HG03342 (cell line): ENCODE data around the gene ANKRD29.
"Not testable (repeated sequence)": the region's sequence is repeated elsewhere in the genome, so short reads cannot be mapped to it uniquely, and the experiment has no call there.

Source experiments
- ATAC-seq: cut with Tn5 transposase; IDR thresholded peaks from one replicate; pipeline ENCODE4 v1.9.1; 2021; ENCODE audit warnings: mild to moderate bottlenecking, moderate library complexity; ENCODE audit not compliant: unreplicated experiment

The ANKRD29 gene

DNA sequence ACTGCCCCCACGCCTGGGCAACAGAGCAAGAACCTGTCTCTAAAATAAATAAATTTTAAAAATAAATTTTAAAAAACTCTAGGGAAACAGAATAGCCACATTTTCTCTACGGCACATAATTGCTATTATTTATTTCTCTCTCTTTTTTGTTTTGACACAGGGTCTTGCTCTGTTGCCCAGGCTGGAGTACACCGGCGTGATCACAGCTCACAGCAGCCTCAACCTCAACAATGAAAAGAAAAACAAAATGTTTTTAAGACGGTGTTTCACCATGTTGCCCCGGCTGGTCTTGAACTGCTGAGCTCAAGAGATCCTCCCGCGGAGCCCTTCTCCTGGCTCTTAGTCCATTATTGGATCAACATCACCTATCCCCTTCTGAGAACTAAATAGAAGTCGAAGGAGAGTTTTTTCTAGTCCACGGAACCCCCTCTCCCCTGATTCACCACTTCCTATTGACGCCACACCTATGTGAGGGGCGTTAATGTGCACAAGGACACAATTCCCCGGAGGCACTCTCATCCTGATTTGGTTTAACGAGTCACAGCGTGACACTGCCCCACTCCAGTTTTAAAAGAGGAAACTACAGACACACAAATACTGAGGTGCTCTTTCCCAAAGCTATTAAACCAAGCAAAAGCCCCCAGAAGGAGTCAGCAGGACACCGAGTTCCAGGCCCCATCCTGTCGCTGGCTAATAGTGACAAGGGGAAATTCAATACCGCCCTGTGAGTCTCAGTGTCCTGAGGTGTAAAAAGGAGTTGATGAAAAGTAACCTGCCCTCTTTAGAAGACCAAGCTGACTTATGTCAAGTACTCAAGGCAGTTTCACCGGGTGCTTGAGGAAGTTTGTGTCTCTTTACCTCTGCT, 77.5 kb downstream of the ANKRD29 start:
- no peak for ATAC-seq

DNA sequence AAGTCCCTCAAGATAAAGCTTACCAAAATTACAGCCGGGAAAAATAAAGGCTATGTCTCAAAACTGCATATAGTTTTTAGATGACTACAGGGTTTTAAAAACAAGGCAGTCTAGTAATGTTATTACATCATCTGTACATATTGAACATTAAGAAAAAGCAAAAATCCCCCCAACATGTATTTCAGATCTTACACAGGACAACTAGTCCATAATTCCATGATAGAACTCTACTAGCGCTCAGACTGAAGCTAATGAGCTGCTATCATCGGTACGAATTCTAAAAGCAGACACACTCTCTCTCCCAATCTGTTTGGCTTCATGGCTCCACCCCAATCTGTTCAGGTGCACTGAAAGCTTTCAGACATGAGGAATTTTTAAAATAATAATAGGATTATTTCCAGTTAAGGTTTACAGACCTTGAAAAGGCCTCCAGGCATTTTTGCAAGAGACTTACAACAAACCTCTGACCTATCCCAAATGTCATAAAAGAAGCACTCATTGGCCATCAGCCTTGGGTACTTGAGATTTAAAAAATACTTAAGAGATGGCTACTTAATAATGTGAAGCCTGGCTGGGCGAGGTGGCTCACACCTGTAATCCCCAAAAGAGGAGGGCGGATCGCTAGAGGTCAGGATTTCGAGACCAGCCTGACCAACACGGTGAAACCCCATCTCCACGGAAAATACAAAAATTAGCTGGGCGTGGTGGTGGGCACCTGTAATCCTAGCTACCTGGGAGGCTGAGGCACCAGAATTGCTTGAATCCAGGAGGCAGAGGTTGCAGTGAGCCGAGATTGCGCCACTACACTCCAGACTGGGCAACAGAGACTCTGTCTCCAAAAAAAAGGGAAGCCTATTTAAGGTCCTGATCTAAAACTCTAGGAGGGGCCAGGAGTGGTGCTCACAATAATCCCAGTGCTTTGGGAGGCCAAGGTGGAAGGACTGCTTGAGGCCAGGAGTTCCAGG, 78.4 kb downstream of the ANKRD29 start:
- no peak for ATAC-seq

DNA sequence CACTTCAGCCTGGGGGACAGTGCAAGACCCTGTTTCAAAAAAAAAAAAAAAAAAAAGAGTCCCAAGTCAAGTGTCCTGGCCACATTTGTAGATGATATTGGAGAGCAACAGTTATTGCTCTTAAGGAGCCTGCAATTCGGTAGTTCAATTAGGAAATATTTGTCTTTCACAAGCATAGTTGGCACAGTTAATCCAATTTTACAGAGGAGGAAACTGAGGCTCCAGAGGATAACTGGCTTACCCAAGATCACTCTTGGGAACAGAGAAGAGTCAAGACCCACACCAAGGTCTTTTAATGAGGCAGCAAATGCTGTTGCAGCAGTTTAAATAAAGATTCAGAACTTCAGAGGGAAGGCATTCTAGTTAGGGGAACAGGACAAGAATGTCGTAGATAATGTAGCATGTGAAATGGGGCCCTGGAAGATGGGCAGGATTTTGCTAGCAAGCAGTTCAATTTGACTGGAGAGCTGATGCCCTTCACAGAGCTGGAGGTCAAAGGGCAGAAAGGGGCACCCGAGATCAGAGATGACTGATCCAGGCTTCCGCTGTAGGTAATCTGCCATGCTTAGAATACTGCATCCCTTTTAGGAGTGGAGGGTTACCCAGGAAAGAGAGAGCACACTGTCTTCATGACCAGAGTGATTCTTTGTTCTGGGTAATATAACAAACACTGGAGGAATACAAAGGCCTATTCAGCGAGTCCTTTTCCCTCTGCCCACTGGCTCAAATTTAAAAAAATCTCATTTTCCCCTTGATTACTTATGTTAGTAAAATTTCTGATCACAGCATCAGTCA, 79.4 kb downstream of the ANKRD29 start:
- no peak for ATAC-seq

DNA sequence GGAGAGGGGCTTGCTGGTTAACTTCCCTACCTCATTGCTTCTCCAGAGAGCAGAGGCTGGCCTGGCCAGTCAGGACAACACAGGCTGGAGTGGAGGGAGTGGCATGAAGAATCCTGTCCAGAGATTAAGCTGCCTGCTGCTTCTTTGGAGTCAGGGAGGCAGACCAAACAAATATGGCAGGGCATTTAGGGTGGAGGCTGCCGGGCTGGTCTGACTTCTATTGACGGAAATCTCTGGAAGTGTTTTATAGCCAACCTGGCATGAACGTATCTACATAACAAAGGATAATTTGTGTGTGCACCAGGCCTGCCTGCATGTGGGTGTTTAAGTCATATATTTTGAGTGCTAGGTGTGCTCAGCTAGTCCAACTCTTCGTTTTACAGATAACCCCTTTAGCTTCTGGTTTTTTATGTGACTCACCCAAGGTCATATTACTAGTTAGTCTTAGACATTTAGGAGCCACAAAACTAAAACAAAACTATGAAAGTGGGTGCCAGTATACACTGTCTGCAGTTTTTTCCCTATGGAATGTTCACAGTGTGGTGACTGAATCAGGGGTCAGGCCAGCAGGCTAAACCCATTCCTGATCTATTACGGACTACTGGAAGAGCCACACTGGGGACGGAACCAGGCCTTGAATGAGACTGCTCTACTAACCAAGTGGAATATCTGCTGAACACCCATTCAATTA, 81.9 kb downstream of the ANKRD29 start:
- no peak for ATAC-seq

DNA sequence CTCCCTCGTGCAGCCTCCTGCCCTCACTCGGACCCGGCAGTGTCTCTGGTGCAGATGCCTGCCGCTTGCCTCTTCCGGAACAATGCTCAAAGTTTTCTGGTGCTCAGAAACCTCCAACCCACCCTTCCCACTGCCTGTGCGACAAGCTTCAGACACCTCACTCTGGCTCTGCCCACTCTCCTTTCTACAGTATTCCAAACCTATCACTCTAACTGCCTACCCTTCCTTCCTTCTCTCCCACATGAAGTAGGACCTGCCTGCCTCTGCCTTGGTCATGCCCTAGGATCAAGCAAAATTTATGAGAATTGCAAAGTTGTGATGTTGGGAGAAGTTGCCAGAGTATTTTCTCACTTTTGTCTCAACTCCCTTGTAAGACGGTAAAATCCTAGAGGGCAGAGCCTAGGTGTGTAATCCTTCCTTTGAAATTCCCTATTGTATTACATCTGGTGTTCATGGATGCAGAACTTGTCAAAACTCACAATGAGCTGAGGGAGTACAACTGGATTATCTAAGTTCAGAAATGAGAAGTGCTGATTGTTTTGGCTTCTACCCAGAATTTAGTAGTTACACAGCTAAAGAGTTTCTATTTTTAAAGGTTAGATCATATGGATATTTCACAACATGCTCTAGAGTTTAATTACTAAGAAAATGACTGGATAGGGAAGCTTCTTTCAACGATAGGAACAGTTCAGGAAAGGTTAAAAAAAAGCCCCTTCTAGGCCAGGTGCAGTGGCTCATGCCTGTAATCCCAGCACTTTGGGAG, 83.6 kb downstream of the ANKRD29 start:
- ATAC-seq: no peak

DNA sequence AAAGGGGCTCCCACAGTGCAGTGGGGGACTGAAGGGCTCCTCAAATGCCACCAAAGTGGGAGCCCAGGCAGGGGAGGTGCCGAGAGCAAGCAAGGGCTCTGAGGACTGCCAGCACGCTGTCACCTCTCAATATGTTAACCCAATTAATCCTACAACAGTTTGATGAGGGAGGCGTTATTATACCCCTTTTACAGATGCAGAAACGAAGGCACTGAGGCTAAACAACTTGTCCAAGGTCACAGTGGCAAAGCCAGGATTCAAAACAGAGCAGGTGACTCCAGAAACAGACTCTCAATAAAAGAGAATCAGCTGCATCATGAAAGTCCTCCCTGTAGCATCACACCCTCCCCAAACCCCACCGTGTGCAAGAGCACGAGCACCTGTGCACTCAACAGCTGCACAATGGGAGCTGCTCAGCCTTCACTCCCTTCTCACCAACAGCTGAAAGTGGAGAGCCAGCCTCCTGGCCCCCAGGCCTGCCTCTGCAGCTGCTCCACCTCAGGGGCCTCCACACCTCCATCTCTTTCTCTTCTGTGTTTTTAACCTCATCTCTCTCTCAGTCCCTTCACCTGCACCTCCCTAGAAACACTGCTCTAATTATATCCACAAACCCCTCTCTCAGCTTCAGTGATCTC, 84.5 kb downstream of the ANKRD29 start:
- no peak for ATAC-seq

DNA sequence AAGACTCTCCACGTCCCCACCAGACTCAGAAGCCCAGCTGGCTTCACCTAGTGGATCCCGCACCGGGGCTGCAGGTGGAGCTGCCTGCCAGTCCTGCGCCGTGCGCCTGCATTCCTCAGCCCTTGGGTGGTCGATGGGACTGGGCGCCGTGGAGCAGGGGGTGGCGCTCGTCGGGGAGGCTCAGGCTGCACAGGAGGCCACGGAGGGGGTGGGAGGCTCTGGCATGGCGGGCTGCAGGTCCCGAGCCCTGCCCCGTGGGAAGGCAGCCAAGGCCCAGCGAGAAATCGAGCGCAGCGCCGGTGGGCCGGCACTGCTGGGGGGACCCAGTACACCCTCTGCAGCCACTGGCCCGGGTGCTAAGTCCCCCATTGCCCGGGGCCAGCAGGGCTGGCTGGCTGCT, 85.2 kb downstream of the ANKRD29 start:
- ATAC-seq: not testable (repeated sequence)

DNA sequence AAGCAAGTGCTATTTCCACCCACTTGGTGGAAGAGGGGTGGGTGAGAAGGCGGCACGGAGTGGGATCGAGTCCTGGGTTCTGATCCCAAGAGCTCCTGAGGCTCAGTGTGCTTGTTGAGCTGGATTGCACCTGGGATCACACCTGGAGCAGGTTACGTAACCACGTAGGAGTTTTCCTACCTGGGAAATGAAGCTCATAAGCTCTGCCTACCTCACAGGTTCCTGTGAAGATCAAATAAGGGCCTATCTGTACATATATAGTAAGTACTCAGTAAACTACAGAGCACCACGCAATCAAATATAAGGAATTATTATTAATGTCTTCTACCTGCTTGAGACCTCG, 87.4 kb downstream of the ANKRD29 start:
- ATAC-seq: no peak

DNA sequence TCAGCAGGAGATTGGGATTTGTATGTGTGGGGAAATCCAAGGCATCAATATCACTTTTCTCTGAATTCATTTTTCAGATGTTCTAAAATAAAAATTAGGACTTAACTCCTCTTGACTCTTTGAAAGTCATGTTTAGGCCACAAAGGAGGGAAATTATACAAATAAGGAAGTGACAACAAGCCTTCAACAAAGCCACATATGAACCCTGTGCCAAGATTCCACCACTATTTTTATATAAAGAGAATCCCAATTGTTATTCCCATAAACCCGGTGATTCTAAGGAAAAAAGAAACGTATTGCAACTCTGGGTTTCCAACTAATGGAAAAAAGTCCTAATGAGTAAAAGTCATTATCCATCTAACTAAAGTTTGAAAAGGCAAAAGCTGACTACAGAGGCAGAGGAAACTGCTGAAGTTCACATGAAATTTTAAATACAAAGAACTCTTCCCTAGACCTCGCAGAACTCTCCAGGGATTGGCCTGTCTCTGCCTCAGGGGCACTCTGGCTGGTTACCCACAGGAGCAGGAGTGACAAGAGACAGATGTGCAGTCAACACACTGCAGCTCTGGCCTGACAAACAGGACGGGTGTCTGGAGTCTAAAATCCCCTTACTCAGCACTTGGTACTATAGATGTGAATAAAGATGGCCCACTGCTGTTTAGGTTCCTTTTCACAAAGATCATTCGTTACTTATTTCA, 88.0 kb downstream of the ANKRD29 start:
- no peak for ATAC-seq

DNA sequence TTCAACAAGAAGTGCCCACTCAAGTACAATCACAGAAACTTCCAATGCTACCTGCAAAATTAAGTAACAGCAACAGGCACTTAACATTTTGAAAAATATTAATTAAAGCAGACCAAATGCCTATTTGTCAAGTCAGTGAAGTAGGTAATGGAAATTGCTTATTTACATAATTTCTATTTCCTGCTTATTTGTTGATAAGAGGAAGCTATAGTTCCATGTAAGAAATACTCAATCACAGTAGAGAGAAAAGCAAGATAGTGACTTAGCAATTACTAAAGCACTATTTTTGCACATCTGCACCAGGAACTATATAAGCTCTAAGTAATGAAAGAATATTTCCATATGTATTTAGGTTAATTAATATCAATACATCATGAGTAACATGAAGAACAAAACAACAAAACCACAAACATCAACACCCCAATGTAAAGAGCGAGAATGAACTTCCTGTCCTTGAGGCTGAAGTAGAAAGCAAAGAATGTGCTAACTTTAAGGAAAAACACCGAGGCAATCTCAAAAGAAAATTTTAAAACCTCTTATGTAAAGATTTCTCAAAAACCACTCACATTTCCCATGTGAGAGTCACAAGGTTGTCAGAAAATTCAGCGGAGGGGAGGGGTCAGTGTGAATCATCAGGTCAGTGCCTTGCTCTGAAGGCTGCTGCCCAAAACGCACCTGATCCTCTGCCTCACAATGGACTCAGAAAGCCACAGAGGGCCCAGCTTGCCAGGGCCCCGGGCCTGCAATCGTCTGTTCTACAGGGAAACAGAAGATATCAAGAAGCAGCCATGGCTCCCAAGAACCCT, 88.9 kb downstream of the ANKRD29 start:
- ATAC-seq: no peak

DNA sequence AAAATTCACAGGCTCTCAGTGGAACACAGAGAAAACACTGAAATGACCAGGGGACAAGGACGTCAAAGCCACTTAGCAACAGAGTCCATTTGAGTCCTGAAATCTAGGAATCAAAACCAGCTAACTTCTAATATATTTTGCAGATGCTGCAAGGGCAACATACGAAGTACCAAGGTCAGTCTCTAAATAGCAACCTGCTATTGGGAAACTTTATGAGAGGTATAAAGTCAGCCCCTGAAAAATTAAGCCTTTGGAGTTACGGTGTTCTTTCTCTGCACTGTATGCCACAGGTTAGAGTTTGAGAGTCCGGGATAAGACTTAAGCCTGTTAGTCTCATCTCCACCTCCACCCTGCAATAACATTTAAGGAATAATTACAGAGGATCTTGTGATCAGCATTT, 89.7 kb downstream of the ANKRD29 start:
- ATAC-seq: no peak

DNA sequence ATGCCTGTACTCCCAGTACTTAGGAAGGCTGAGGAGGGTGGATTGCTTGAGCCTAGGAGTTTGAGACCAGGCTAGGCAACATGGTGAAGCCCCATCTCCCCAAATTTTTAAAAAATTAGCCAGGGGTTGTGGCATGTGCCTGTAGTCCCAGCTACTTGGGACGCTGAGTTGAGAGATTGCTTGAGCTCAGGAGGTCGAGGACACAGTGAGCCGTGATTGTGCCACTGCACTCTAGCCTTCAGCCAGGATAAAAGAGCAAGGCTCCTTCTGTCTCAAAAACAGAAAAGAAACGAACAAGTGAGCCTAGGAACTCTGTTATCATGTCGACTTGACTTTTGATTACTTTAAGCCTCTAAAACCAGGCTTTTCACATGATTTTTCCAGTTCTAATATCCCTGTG, 90.1 kb downstream of the ANKRD29 start:
- no peak for ATAC-seq

DNA sequence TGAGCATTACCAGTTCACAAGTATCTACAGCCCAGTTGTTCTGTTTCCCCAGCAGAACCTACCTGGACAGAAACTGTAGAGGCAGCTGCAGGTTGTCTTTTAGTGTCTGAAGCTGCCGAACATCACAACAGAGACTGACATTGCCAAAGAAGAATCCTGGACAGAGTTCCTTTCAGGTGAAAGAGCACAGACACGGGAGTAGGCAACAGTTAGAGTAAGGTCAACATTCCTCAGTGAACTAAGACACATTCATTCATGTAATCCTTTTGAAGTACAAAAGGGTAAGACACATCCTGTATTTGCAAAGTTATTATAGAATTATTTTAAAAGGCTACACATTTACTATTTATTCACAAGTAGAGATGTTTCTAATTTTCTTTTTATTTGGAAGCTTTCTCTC, 90.7 kb downstream of the ANKRD29 start:
- ATAC-seq: no peak

DNA sequence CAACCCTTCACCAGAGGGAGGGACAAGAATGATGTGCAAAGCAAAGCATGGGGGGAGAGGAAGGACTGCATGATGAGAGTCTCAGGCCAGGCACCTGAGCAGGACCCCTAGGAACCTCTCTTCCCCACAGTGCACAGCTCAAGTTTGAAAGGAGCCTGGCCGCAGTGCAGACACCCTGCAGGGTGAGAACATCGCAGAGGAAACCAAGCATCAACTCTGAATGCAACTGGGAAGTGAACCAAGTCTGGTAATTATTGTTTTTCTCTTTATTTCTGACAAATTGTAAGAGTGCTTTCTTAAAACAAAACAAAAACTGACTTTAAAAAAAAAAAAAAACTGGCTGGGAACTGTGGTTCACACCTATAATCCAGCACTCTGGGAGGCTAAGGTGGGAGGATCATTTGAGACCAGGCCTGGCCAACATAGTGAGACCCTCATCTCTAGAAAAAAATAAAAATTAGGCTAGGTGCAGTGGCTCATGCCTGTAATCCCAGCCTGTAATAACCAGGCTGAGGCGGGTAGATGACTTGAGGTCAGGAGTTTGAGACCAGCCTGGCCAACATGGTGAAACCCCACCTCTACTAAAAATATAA, 91.7 kb downstream of the ANKRD29 start:
- ATAC-seq: no peak

DNA sequence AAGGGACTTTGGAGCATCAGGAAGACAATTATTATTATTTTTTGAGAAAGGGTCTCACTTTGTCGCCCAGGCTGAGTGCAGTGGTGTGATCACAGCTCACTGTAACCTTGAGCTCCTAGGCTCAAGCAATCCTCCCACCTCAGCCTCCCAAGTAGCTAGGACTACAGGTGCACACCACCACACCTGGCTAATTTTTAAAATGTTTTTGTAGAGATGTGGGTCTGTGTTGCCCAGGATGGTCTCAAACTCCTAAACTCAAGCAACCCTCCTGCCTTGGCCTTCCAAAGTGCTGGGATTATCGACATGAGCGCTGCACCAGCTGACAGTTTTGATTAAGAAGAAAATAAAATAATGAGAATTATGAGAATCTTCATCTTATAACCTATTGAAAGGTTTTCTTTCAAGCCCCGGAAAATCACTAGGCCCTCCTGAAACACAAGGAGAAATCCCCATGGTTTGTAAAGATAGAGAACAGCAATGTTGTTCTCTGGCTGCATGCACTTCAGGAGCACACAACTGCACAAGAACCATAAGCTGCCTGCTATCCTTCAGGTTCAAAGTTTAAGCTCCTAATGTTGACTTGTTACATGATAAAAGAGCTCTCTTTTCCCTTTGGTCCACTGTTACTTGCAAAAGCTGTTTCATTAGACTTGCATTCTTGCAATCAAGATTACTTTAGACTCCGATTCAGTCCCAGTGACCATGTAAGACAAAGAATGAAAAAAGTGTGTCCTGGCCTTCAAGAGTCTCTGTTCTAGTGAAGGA, 93.2 kb downstream of the ANKRD29 start:
- no peak for ATAC-seq

DNA sequence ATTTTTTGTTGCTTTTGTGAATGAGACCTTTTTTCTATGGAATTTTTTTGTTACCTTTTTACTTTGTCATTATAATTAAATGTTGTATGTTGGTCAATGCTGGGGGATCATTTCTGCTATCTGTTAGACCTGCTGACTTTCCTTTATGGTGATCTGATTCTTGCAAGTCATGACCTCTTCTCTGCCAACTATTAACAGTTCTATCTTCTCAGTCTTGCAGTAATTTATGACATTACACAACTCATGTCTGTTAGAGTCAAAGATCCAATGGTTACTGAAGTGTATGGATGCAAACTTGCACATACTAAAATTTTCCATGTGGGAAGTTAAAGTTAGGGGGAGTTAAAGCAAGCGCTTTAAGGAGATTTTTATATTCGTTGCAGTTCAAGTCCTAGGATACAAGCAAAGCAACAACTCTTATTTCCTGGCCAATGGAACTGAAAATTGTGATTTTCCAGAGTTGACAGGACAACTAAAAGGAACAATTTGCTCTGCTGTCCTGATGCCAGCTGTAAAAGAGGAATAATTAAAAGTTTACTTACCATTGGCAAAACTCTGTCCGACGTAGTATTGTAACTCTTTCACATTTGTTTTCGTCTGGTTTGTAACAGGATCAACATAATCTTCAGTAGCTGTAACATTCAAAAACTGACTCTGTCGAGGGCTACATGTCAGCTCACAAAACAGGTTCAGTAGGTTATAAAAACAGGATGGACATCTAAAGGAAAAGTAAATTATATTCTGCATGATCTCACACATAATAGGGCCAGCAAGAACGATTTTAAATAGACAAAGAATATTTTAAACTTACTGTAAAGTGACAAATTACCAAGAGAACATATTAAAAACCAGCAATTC, 94.2 kb downstream of the ANKRD29 start:
- ATAC-seq: no peak
